Stomach (tissue), 4 donors: ENCODE measurements around the gene XPO6.

Experiments used
- EP300 ChIP-seq: sonication (generic); formaldehyde crosslinking; IDR thresholded peaks from one replicate; pipeline ENCODE4 v1.6.1; 2017; ENCODE audit warnings: antibody characterized with exemption
- POLR2A ChIP-seq, 4 donors: fragments of 450-650 bp; IDR thresholded peaks; one replicate each; pipeline ENCODE4 v1.6.1; 2016; ENCODE audit warnings: antibody characterized with exemption in 4 of 4, control low read depth in 2 of 4, mild to moderate bottlenecking in 1 of 4, moderate library complexity in 1 of 4
- POLR2AphosphoS5 ChIP-seq, 3 donors: sonication (generic); formaldehyde crosslinking; IDR thresholded peaks; one replicate each; pipeline ENCODE4 v1.6.1; 2016; ENCODE audit warnings: antibody characterized with exemption in 3 of 3
- TF ChIP-seq, protein P1 (sequence below), 7 experiments: fragments of 450-650 bp in 4 of 7; fragments of 200-600 bp in 3 of 7; sonication (generic) in 3 of 7; IDR thresholded peaks; one replicate each; pipeline ENCODE4 v1.5.1; 2016 to 2019; ENCODE audit warnings: antibody characterized with exemption in 7 of 7, control low read depth in 2 of 7, mild to moderate bottlenecking in 1 of 7

DNA sequence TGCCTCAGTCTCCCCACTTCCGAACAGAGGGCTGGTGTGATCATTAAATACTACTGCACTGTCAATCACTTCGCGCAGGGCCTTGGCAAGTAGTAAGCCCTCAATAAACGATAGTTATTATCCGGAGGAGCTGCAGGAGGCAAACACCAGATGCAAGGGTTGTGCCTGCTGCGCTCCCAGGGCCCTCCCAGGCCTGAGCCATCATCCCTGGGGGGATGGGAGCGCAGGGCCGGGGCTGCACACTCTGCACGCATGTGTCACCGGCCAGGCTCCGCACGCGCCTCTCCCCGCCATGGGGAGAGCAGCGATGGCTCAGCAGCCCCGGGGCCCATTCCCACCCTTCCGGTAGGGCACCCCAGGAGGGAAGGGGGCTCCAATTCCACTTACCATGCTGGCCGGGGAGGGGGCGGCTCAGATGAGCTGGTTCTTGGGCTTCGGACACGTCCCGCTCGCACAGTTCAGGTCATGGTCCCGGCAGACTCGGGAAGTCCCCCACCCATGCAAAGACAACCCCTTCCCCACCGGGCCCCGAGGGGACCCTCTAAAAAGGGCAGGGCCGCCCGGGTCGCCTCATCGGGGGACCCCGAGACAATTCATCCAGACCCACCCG is 681 bp downstream of the XPO6 start:
- TF ChIP-seq, protein P1, sequence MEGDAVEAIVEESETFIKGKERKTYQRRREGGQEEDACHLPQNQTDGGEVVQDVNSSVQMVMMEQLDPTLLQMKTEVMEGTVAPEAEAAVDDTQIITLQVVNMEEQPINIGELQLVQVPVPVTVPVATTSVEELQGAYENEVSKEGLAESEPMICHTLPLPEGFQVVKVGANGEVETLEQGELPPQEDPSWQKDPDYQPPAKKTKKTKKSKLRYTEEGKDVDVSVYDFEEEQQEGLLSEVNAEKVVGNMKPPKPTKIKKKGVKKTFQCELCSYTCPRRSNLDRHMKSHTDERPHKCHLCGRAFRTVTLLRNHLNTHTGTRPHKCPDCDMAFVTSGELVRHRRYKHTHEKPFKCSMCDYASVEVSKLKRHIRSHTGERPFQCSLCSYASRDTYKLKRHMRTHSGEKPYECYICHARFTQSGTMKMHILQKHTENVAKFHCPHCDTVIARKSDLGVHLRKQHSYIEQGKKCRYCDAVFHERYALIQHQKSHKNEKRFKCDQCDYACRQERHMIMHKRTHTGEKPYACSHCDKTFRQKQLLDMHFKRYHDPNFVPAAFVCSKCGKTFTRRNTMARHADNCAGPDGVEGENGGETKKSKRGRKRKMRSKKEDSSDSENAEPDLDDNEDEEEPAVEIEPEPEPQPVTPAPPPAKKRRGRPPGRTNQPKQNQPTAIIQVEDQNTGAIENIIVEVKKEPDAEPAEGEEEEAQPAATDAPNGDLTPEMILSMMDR (IDR thresholded peaks at IDR 0.05) = no peak
- TF ChIP-seq POLR2A (IDR thresholded peaks at IDR 0.05) = no peak
- TF ChIP-seq EP300 = no peak
- peak in 1 of 3 donors; percentile 56 for TF ChIP-seq POLR2AphosphoS5 (IDR thresholded peaks at IDR 0.05)
